Endothelial cell of umbilical vein (primary cell): ENCODE measurements around the gene FAAP100.

Experiments
- CTCF ChIP-seq, 2 donors: IDR thresholded peaks; 1 replicate in 1 of 2; 2 replicates in 1 of 2; pipeline ENCODE4 v1.5.1; 2011; ENCODE audit warnings: low read length in 2 of 2, mild to moderate bottlenecking in 2 of 2, moderate library complexity in 2 of 2, control low read depth in 1 of 2, inconsistent platforms in 1 of 2, low read depth in 1 of 2; ENCODE audit not compliant: insufficient read depth in 1 of 2; ENCODE audit errors: extremely low read depth in 1 of 2
- EZH2 ChIP-seq: IDR thresholded peaks from 2 replicates; pipeline ENCODE4 v1.6.1; 2012; ENCODE audit warnings: borderline replicate concordance, low read depth, mild to moderate bottlenecking, moderate library complexity, low read length, inconsistent platforms; ENCODE audit not compliant: severe bottlenecking
- MYC ChIP-seq: IDR thresholded peaks from one replicate; pipeline ENCODE4 v1.6.1; 2011; ENCODE audit warnings: mild to moderate bottlenecking, low read depth, low read length
- POLR2A ChIP-seq: IDR thresholded peaks from 2 replicates; pipeline ENCODE4 v1.6.1; 2012; ENCODE audit warnings: low read depth, mild to moderate bottlenecking, control low read depth, low read length
- POLR2AphosphoS5 ChIP-seq: IDR thresholded peaks from 2 replicates; pipeline ENCODE4 v1.6.1; 2012; ENCODE audit warnings: low read depth, mild to moderate bottlenecking, control low read depth, low read length, moderate library complexity; ENCODE audit not compliant: insufficient read depth

GRCh38 chr17:81577278-81578000, 25.3 kb upstream of the FAAP100 start:
- TF ChIP-seq CTCF (IDR thresholded peaks at IDR 0.05; ENCODE audit: extremely low read depth in 1 of 2, insufficient read depth in 1 of 2, low read depth in 1 of 2, low read length in 2 of 2) (no peak), POLR2AphosphoS5 (no peak), POLR2A (no peak), EZH2 (no peak), MYC (no peak)
